ENCODE measurements around the gene ARHGAP31.

DNA sequence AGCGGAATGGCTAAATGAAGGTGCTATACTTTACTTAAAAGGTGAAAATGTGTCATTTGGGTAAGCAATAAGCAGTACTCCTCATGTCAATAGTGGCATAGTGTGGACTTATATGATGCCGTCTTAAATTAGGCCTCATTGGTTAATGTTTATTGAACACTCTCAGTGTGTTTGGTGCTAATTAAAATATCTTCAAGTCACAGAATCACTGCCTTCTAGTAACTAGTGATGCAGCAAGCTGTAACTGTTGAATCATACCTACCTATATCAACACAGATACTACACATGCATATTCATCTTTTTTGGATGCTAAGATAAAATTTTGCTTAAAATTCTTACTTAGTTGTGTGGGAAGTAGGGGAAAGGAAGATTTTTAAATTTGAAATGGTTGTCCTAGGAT is 30.7 kb downstream of the ARHGAP31 start:
- TF ChIP-seq GLIS3 (CRISPR knock-in tag; IDR thresholded peaks at IDR 0.05) (no peak), ZC3H10 (CRISPR knock-in tag; IDR thresholded peaks at IDR 0.05) (no peak), TCF4 (CRISPR knock-in tag; IDR thresholded peaks at IDR 0.05; ENCODE audit: borderline replicate concordance) (no peak), ZFP30 (CRISPR knock-in tag; IDR thresholded peaks at IDR 0.05) (no peak), ZNF565 (CRISPR knock-in tag; conservative IDR thresholded peaks at IDR 0.05; ENCODE audit: low read depth) (no peak)

Data from SK-N-SH treated with all-trans-retinoic acid at 6 μM for 48 hours (cell line).